Thyroid gland (tissue), 4 donors: ENCODE measurements around the gene TFR2. TPM values are rescaled to one million over a fixed set of nuclear protein-coding genes. Genes with fewer than 3 reads are reported as not detected.

Experiments
- DNase-seq, 2 donors: peaks; one replicate each; pipeline ENCODE4 v3.0.0-alpha.2; 2019
- H3K27ac ChIP-seq, 3 donors: fragments of 200-600 bp; sonication (generic); 1 replicate in 2 of 3; 2 replicates in 1 of 3; pipeline ENCODE4 v1.5.1; 2016 to 2019; ENCODE audit warnings: mild to moderate bottlenecking in 1 of 3, moderate library complexity in 1 of 3
- H3K27me3 ChIP-seq: fragments of 200-600 bp; sonication (generic); one replicate; pipeline ENCODE4 v1.5.1; 2019
- H3K36me3 ChIP-seq, 2 donors: fragments of 200-600 bp; sonication (generic); one replicate each; pipeline ENCODE4 v1.5.1; 2016 to 2019
- H3K4me1 ChIP-seq, 2 donors: fragments of 200-600 bp; sonication (generic); one replicate each; pipeline ENCODE4 v1.5.1; 2017 to 2019
- H3K4me3 ChIP-seq, 3 donors: fragments of 200-600 bp; sonication (generic); replicated peaks in 1 of 3; 1 replicate in 2 of 3; 2 replicates in 1 of 3; pipeline ENCODE4 v1.5.1; 2016; ENCODE audit warnings: mild to moderate bottlenecking in 1 of 3
- H3K9me3 ChIP-seq: fragments of 200-600 bp; sonication (generic); one replicate; pipeline ENCODE4 v1.5.1; 2017
- POLR2A ChIP-seq, 2 donors: fragments of 450-650 bp; IDR thresholded peaks; one replicate each; pipeline ENCODE4 v1.6.1; 2017; ENCODE audit warnings: antibody characterized with exemption in 2 of 2, mild to moderate bottlenecking in 2 of 2, moderate library complexity in 1 of 2
- WGBS, 2 donors: methylation state at CpG; one replicate each; pipeline ENCODE4 v1.1.5; 2017; 5-methylcytosine and 5-hydroxymethylcytosine counted together
- intact Hi-C: fragments of 100-400 bp; cut with DNase I; formaldehyde crosslinking; loops from one replicate; pipeline ENCODE4 v1.15.1; 2023
- total RNA-seq, 4 donors: library from RNA; depleted of rRNA; stranded (reverse); fragments of >200 nt; gene quantifications; one replicate each; pipeline ENCODE4 v1.2.3, GENCODE V29; 2016
- TF ChIP-seq, protein P1 (sequence below), 6 experiments: fragments of 200-600 bp in 3 of 6; fragments of 450-650 bp in 3 of 6; sonication (generic) in 3 of 6; IDR thresholded peaks; one replicate each; pipeline ENCODE4 v1.5.1; 2016 to 2019; ENCODE audit warnings: antibody characterized with exemption in 6 of 6, mild to moderate bottlenecking in 2 of 6, inconsistent platforms in 1 of 6, moderate library complexity in 1 of 6

Gene TFR2
- total RNA-seq, 4 donors from 2014 or later = 0.22 to 0.27 TPM; not detected in 2

DNA sequence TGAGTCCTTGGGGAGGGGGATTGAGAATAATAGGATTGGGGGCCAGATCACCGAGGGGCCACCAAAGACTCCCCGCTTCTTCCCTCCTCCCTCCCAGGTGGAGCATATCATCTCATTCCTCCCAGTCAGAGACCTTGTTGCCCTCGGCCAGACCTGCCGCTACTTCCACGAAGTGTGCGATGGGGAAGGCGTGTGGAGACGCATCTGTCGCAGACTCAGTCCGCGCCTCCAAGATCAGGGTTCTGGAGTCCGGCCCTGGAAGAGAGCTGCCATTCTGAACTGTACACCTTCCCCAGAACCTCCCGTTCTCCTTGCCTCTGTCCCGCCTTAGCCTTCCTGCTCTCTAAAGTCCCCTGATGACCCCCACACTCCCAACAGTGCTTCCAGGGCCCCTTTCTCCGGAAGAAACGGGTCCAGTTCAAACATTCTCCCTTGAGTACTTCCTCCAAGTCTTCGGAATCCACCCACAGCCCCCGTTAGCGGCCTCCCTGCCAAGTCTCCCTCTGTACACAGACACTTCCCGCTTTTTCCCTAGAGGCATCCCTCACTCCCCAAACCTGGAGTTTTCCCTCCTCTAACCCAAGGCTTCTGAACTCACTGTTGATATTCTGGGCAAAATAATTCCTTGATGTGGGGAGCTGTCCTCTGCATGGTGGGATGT lies 51.1 kb downstream of the TFR2 start:
- intact Hi-C loops = no loop called here
- no peak for DNase-seq
- peak overlapping the region in 1 of 3 donors; percentile 8 for H3K27ac ChIP-seq
- no peaks in the 10 kb centered on the region for H3K9me3 ChIP-seq
- no peak overlapping the region for H3K4me3 ChIP-seq
- TF ChIP-seq, protein P1, sequence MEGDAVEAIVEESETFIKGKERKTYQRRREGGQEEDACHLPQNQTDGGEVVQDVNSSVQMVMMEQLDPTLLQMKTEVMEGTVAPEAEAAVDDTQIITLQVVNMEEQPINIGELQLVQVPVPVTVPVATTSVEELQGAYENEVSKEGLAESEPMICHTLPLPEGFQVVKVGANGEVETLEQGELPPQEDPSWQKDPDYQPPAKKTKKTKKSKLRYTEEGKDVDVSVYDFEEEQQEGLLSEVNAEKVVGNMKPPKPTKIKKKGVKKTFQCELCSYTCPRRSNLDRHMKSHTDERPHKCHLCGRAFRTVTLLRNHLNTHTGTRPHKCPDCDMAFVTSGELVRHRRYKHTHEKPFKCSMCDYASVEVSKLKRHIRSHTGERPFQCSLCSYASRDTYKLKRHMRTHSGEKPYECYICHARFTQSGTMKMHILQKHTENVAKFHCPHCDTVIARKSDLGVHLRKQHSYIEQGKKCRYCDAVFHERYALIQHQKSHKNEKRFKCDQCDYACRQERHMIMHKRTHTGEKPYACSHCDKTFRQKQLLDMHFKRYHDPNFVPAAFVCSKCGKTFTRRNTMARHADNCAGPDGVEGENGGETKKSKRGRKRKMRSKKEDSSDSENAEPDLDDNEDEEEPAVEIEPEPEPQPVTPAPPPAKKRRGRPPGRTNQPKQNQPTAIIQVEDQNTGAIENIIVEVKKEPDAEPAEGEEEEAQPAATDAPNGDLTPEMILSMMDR (IDR thresholded peaks at IDR 0.05) = no peak
- TF ChIP-seq POLR2A (IDR thresholded peaks at IDR 0.05) = no peak
- 45 to 49% methylated on average over 20 of the region's 20 CpGs for WGBS, 2 donors
- H3K4me1 ChIP-seq = peaks cover 3 to 5% of the 10 kb centered on the region in 2 donors
- H3K27me3 ChIP-seq = no peaks in the 10 kb centered on the region
- H3K36me3 ChIP-seq = no peaks in the 10 kb centered on the region

DNA sequence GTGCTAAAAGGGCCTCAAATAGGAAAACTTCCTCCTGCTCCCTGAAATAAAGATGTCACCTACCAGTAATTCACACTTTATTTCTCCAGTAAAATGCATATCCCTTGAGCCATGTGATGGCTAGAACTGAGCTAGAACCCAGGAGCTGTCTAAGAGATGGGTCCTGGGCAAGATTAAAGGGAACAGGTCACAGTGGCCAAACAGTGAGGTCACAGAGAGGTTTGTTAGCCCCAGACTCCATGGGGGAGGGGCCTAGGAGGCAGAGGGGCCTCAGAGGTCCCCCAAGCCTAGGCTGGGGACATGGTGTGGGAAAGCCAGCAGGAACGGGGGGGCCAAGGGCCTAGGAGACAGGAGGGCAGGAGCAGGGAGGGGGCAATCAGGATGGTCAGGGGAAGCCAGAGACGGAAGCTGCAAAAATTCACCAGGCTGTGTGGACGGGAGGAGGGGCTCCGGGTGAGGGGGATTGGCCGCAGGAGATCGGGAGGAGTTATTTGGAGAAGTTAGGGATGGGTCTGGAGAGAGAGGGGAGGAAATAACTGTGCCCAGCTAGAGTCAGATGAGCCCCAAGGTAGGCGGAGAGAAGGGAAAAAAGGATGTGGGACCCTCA lies 51.9 kb downstream of the TFR2 start:
- intact Hi-C loops = no loop called here
- H3K27ac ChIP-seq = no peak overlapping the region
- no peaks in the 10 kb centered on the region for H3K9me3 ChIP-seq
- H3K4me1 ChIP-seq = peaks cover 10 to 11% of the 10 kb centered on the region in 2 donors
- H3K4me3 ChIP-seq = no peak overlapping the region
- no peak for DNase-seq
- H3K27me3 ChIP-seq = no peaks in the 10 kb centered on the region
- no peak for TF ChIP-seq POLR2A (IDR thresholded peaks at IDR 0.05)
- TF ChIP-seq, protein P1 (IDR thresholded peaks at IDR 0.05) = no peak
- H3K36me3 ChIP-seq = no peaks in the 10 kb centered on the region
- 47 to 57% methylated on average over 7 of the region's 7 CpGs for WGBS, 2 donors

DNA sequence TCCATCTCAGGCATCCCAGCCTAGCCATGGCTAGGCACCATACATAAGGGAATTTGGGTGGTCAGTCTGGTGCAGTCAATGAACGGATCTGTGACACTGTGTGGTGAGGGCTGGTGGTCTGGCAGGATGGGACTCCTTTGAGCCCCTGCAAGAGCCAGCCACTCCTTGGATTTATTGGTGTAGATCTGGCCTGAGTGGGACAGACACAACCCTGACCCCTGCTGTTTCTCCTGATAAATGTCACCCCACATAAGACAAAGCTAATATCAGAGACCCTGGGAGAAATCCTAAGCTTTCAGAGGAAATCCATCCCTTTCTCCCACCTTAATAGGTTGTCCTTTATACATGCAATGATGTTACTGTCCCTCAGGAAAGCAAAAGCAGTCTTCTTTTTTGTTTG lies 52.9 kb downstream of the TFR2 start:
- no peak overlapping the region for H3K4me3 ChIP-seq
- H3K27me3 ChIP-seq = no peaks in the 10 kb centered on the region
- H3K4me1 ChIP-seq = peaks cover 20 to 21% of the 10 kb centered on the region in 2 donors
- no peaks in the 10 kb centered on the region for H3K36me3 ChIP-seq
- DNase-seq = no peak
- no peaks in the 10 kb centered on the region for H3K9me3 ChIP-seq
- intact Hi-C loops = no loop called here
- H3K27ac ChIP-seq = no peak overlapping the region
- TF ChIP-seq, protein P1 (IDR thresholded peaks at IDR 0.05) = peak in 3 of 6 experiments; percentile 26 to 40 (median 31)
- TF ChIP-seq POLR2A (IDR thresholded peaks at IDR 0.05) = no peak
- WGBS, 2 donors = 71 to 80% methylated on average over 1 of the region's 1 CpG

DNA sequence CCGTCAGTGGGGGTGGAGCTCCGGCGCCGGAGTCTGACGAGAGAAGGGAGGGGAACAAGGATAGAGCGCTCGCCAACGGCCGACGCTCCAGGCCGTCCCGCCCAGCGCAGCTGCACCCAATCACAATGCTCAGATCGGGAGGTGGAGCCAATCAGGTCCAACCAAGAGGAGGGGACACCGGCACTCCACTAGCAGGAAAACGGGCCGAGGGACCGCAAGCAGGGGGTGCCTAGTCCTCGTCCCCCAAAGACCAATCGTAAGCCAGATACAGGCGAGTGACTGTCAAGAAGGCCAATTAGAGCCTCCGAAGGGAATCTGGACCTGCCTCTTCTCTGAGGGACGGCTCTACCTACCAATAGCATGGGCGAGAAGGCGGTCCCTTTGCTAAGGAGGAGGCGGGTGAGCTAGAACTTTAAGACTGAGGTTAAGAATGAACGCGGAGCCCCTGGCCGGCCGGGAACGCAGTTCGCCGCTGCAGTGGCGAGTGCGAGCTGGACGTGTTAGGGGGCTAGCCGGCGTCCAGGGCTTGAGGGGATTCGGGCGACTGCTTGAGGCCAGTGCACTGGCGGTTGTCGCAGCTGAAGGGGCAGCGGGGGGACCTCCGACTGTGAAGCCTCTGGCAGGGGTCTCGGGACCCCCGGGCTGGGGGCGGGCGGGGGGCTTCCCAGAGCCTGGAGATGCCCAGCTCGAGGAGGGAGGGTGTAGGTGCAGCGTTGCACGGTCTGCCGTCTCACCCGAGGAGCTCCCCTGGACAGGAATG lies 54.9 kb downstream of the TFR2 start, which contains the start of gene FBXO24:
TSS of gene FBXO24 (plus strand) at position 63 of the 760 bp plus-strand sequence. CDS start at position 361, 298 bp downstream.
- no peaks in the 10 kb centered on the region for H3K27me3 ChIP-seq
- H3K36me3 ChIP-seq = peaks cover 6% of the 10 kb centered on the region in 2 donors
- 1% methylated on average over 30 to 32 of the region's 53 CpGs for WGBS, 2 donors
- intact Hi-C loops = no loop called here
- H3K4me1 ChIP-seq = peaks cover 36 to 37% of the 10 kb centered on the region in 2 donors
- H3K4me3 ChIP-seq = peak within 1 kb of the TSS; percentile 63 to 96 (median 68)
- peak within 1 kb of the TSS; percentile 97 to 98 (median 98) for H3K27ac ChIP-seq
- peak in 1 of 2 donors; percentile 56 for TF ChIP-seq POLR2A (IDR thresholded peaks at IDR 0.05)
- TF ChIP-seq, protein P1 (IDR thresholded peaks at IDR 0.05) = no peak
- no peaks in the 10 kb centered on the region for H3K9me3 ChIP-seq
- DNase-seq = peak; percentile 100
